CD14-positive monocyte (primary cell): ENCODE results near the gene RCOR3. TPM values are rescaled to one million over a fixed set of nuclear protein-coding genes. Genes with fewer than 3 reads are reported as not detected.
"Not testable (repeated sequence)": the region's sequence is repeated elsewhere in the genome, so short reads cannot be mapped to it uniquely, and the experiment has no call there.

Experiments used
- DNase-seq, 3 donors: peaks; one replicate each; pipeline ENCODE4 v3.0.0-alpha.2; 2011 to 2022
- H2AFZ ChIP-seq: 2 replicates; pipeline ENCODE4 v1.6.0; 2012; ENCODE audit warnings: mild to moderate bottlenecking, low read depth, low read length, inconsistent platforms; ENCODE audit not compliant: insufficient read depth, poor library complexity, severe bottlenecking
- H3K27ac ChIP-seq, 2 donors: 1 replicate in 1 of 2; 2 replicates in 1 of 2; pipeline ENCODE4 v1.5.1; 2012 to 2013; ENCODE audit warnings: low read length in 2 of 2, control low read depth in 1 of 2, inconsistent platforms in 1 of 2, low read depth in 1 of 2, mild to moderate bottlenecking in 1 of 2
- H3K27me3 ChIP-seq, 2 donors: one replicate each; pipeline versions ENCODE4 v1.6.0 to v1.6.1; 2011 to 2013; ENCODE audit warnings: low read length in 2 of 2; ENCODE audit not compliant: control insufficient read depth in 2 of 2, insufficient read depth in 2 of 2
- H3K36me3 ChIP-seq, 2 donors: replicated peaks in 1 of 2; 1 replicate in 1 of 2; 2 replicates in 1 of 2; pipeline versions ENCODE4 v1.5.1 to v1.6.1; 2012 to 2013; ENCODE audit warnings: low read length in 2 of 2, control low read depth in 1 of 2, inconsistent platforms in 1 of 2, mild to moderate bottlenecking in 1 of 2; ENCODE audit not compliant: insufficient read depth in 2 of 2, control insufficient read depth in 1 of 2
- H3K4me1 ChIP-seq, 2 donors: 1 replicate in 1 of 2; 2 replicates in 1 of 2; pipeline versions ENCODE4 v1.5.1 to v1.6.1; 2012 to 2013; ENCODE audit warnings: low read length in 2 of 2, control low read depth in 1 of 2, inconsistent platforms in 1 of 2, mild to moderate bottlenecking in 1 of 2, moderate library complexity in 1 of 2; ENCODE audit not compliant: insufficient read depth in 2 of 2, control insufficient read depth in 1 of 2
- H3K4me2 ChIP-seq: replicated peaks from 2 replicates; pipeline ENCODE3; 2012; ENCODE audit warnings: low read length, moderate library complexity, mild to moderate bottlenecking; ENCODE audit not compliant: poor library complexity, severe bottlenecking; ENCODE audit errors: extremely low read depth
- H3K4me3 ChIP-seq, 3 experiments: fragments of 200-600 bp in 1 of 3; sonication (generic) in 1 of 3; replicated peaks in 1 of 3; 1 replicate in 2 of 3; 2 replicates in 1 of 3; pipeline ENCODE4 v1.5.1; 2011 to 2013; ENCODE audit warnings: low read length in 3 of 3, mild to moderate bottlenecking in 3 of 3, control low read depth in 2 of 3, low read depth in 2 of 3, inconsistent platforms in 1 of 3, moderate library complexity in 1 of 3
- H3K79me2 ChIP-seq: 2 replicates; pipeline ENCODE4 v1.6.0; 2012; ENCODE audit warnings: mild to moderate bottlenecking, control low read depth, inconsistent platforms, low read length, moderate library complexity; ENCODE audit not compliant: insufficient read depth
- H3K9ac ChIP-seq: 2 replicates; pipeline ENCODE4 v1.6.0; 2017; ENCODE audit warnings: low read length, mild to moderate bottlenecking; ENCODE audit not compliant: insufficient read depth, poor library complexity, severe bottlenecking
- H3K9me3 ChIP-seq, 2 donors: replicated peaks in 1 of 2; 1 replicate in 1 of 2; 2 replicates in 1 of 2; pipeline versions ENCODE4 v1.5.1 to v1.6.1; 2012 to 2013; ENCODE audit warnings: low read length in 2 of 2, control low read depth in 1 of 2; ENCODE audit not compliant: control insufficient read depth in 1 of 2, insufficient read depth in 1 of 2
- H4K20me1 ChIP-seq: 2 replicates; pipeline ENCODE4 v1.6.0; 2012; ENCODE audit warnings: mild to moderate bottlenecking, low read length, control low read depth, moderate library complexity; ENCODE audit not compliant: insufficient read depth
- H3K27ac Mint-ChIP-seq, 7 donors: one replicate each; pipeline ENCODE4 v1.8.0; 2020; ENCODE audit warnings: mild to moderate bottlenecking in 7 of 7, mixed read lengths in 7 of 7, moderate library complexity in 6 of 7, inconsistent platforms in 2 of 7
- H3K27me3 Mint-ChIP-seq, 3 donors: one replicate each; pipeline ENCODE4 v1.8.0; 2021 to 2022; ENCODE audit warnings: low read depth in 3 of 3, mild to moderate bottlenecking in 3 of 3, mixed read lengths in 3 of 3, moderate library complexity in 3 of 3, inconsistent platforms in 1 of 3
- H3K36me3 Mint-ChIP-seq, 2 donors: one replicate each; pipeline ENCODE4 v1.8.0; 2020; ENCODE audit warnings: mixed read lengths in 2 of 2, inconsistent platforms in 1 of 2, mild to moderate bottlenecking in 1 of 2
- H3K4me1 Mint-ChIP-seq: one replicate; pipeline ENCODE4 v1.8.0; 2020; ENCODE audit warnings: mild to moderate bottlenecking, mixed read lengths
- H3K4me3 Mint-ChIP-seq, 2 donors: one replicate each; pipeline ENCODE4 v1.8.0; 2020; ENCODE audit warnings: mild to moderate bottlenecking in 2 of 2, mixed read lengths in 2 of 2, moderate library complexity in 1 of 2
- H3K9me3 Mint-ChIP-seq, 7 donors: one replicate each; pipeline ENCODE4 v1.8.0; 2020 to 2022; ENCODE audit warnings: mixed read lengths in 7 of 7, mild to moderate bottlenecking in 6 of 7, moderate library complexity in 6 of 7, inconsistent platforms in 2 of 7
- WGBS: methylation state at CpG from one replicate; pipeline ENCODE4 v1.1.5; 2013; ENCODE audit warnings: missing lambda C conversion rate; ENCODE audit not compliant: insufficient coverage; 5-methylcytosine and 5-hydroxymethylcytosine counted together
- intact Hi-C, 2 donors: fragments of 100-400 bp; cut with micrococcal nuclease; formaldehyde crosslinking; loops; one replicate each; pipeline versions ENCODE4 v1.15.0 to v1.15.1; 2023
- polyA plus RNA-seq, 3 donors: library from polyadenylated mRNA; depleted of rRNA in 1 of 3; unstranded in 2 of 3; stranded (reverse) in 1 of 3; fragments of 300-500 nt in 2 of 3; fragments of >200 nt in 1 of 3; fragmentation: Illumina TruSeq in 2 of 3; gene quantifications; 1 replicate in 2 of 3; 2 replicates in 1 of 3; pipeline ENCODE4 v1.2.3, GENCODE V29; 2012 to 2021
- TF ChIP-seq, protein P1 (sequence below): fragments of 200-600 bp; IDR thresholded peaks from one replicate; pipeline ENCODE4 v1.8.0; 2022; ENCODE audit warnings: antibody characterized with exemption, mild to moderate bottlenecking

The RCOR3 gene
- polyA plus RNA-seq, 3 donors, result 14.5 to 46.5 (median 21.6) TPM

DNA sequence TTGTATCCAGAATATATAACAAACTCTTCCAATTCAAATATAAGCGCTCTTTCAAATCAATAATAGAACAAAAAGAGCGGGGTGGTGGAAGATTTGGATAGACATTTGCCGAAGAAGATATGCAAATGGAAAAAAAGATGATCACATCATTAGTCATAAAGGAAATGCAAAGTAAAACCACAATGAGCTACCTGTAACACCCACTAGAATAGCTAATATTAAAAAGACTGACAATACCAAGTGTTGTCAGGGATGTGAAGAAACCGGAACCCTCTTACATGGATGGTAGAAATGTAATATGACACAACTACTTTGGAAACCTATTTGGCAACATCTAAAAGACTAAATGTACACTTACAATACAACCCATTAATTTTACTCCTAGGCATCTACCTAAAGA, 61.8 kb downstream of the RCOR3 start:
- no peaks in the 10 kb centered on the region for H3K9me3 ChIP-seq
- Mint-ChIP-seq H3K4me3 (no peak overlapping the region), H3K27me3 (peaks cover 5 to 11% (median 9%) of the 10 kb centered on the region in 3 donors), H3K36me3 (no peaks in the 10 kb centered on the region), H3K27ac (no peak overlapping the region), H3K4me1 (peaks cover 1% of the 10 kb centered on the region), H3K9me3 (peaks cover 0 to 2% (median 0%) of the 10 kb centered on the region in 7 donors)
- H2AFZ ChIP-seq, result no peak overlapping the region
- no peak for DNase-seq
- H3K27me3 ChIP-seq, result no peaks in the 10 kb centered on the region
- no peak overlapping the region for H3K27ac ChIP-seq
- no peak overlapping the region for H3K4me2 ChIP-seq
- H3K79me2 ChIP-seq, result no peaks in the 10 kb centered on the region
- no CpG with 5 or more reads among the region's 4 CpGs for WGBS
- no peak overlapping the region for H3K9ac ChIP-seq
- TF ChIP-seq, protein P1, sequence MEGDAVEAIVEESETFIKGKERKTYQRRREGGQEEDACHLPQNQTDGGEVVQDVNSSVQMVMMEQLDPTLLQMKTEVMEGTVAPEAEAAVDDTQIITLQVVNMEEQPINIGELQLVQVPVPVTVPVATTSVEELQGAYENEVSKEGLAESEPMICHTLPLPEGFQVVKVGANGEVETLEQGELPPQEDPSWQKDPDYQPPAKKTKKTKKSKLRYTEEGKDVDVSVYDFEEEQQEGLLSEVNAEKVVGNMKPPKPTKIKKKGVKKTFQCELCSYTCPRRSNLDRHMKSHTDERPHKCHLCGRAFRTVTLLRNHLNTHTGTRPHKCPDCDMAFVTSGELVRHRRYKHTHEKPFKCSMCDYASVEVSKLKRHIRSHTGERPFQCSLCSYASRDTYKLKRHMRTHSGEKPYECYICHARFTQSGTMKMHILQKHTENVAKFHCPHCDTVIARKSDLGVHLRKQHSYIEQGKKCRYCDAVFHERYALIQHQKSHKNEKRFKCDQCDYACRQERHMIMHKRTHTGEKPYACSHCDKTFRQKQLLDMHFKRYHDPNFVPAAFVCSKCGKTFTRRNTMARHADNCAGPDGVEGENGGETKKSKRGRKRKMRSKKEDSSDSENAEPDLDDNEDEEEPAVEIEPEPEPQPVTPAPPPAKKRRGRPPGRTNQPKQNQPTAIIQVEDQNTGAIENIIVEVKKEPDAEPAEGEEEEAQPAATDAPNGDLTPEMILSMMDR, result no peak
- intact Hi-C loops, result loop anchor here in 1 of 2 donors (5.0 to 10.0 kb wide), 2 partner anchors 154 to 336 kb away; no protein-coding TSS in a partner anchor
- no peaks in the 10 kb centered on the region for H4K20me1 ChIP-seq
- peaks cover 0 to under 1% of the 10 kb centered on the region in 2 donors for H3K4me1 ChIP-seq
- no peak overlapping the region for H3K4me3 ChIP-seq
- peaks cover 2 to 11% of the 10 kb centered on the region in 2 donors for H3K36me3 ChIP-seq

DNA sequence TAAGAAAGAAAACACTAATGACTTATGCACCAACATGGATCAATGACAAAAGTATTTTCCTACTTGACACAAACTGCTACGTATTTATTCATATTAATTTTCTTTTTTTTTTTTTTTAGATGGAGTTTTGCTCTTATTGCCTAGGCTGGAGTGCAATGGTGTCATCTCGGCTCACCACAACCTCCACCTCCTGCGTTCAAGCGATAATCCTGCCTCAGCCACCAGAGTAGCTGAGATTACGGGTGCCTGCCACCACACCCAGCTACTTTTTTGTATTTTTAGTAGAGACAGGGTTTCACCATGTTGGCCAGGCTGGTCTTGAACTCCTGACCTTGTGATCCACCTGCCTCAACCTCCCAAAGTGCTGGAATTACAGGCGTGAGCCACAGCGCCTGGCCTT, 62.5 kb downstream of the RCOR3 start:
- no CpG with 5 or more reads among the region's 7 CpGs for WGBS
- peaks cover 5 to 14% (median 11%) of the 10 kb centered on the region in 3 donors for H3K27me3 Mint-ChIP-seq

More for the DNA sequence above, 62.5 kb downstream of the RCOR3 start:
- H3K9ac ChIP-seq, H3K9me3 ChIP-seq, H3K9me3 Mint-ChIP-seq, H3K27me3 ChIP-seq, H3K36me3 ChIP-seq, H3K27ac ChIP-seq, H3K4me1 ChIP-seq, H3K4me1 Mint-ChIP-seq, H3K4me3 ChIP-seq, H3K79me2 ChIP-seq, H3K4me3 Mint-ChIP-seq, H3K36me3 Mint-ChIP-seq, H4K20me1 ChIP-seq, H3K4me2 ChIP-seq, H2AFZ ChIP-seq, DNase-seq: not testable (repeated sequence)
- intact Hi-C loops, result loop anchor here in 1 of 2 donors (5.0 to 10.0 kb wide), 2 partner anchors 153 to 336 kb away; no protein-coding TSS in a partner anchor
- H3K27ac Mint-ChIP-seq, result peak overlapping the region in 1 of 7 donors; percentile 18
